SIG-M5 treated with dmso at 0.1 percent for 504 hours (cell line): Measurements from ENCODE around the gene RNF114.
A peak's percentile ranks its signal among the peaks of the same experiment; 100 is the strongest.
"Not testable (repeated sequence)": the region's sequence is repeated elsewhere in the genome, so short reads cannot be mapped to it uniquely, and the experiment has no call there.

Source experiments
- DNase-seq: peaks from one replicate; lab custom pipeline; 2025; ENCODE audit not compliant: unreplicated experiment; lab: John Stamatoyannopoulos, UW

RNF114 gene, protein sequence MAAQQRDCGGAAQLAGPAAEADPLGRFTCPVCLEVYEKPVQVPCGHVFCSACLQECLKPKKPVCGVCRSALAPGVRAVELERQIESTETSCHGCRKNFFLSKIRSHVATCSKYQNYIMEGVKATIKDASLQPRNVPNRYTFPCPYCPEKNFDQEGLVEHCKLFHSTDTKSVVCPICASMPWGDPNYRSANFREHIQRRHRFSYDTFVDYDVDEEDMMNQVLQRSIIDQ

DNA sequence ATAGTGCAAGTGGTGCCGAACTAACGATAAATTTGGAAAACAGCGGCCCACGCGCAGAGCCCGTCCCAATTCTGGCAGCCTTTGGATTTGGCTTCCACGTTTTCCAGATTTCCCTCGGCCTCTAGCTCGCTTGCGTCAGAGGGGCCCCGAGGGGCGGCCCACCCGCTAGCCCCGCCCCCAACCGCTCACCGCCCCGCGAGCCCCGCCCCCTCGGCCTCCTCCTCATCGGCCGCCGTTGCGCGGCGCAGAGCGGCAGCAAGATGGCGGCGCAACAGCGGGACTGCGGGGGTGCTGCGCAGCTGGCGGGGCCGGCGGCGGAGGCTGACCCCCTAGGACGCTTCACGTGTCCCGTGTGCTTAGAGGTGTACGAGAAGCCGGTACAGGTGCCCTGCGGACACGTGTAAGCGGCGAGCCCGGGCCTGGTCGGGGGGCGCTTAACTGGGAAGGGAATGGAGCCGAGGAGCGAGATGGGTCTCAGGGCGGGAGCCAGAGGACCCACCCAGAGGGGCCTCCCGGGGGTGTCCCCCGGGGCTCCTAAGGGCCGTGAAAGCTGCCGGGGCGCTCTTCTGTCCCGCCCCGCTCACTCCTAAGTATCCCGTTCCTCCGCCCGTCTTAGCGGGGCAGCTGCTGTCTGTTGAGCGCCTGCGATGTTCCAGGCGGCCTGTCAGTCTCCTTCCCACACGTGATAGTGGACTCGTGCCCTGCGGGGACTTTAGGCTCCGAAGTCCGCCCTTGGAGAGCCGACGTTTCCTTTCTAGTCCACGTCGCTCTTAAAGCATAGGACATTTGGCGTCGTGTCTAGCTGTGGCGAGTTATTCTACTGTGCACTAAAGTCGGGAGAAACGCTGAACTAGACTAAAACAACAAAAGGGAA, at the start of gene RNF114:
TSS of gene RNF114 (plus strand) at position 245 of the 874 bp plus-strand sequence. CDS start at position 261, 16 bp downstream.
- peak; percentile 93 for DNase-seq

DNA sequence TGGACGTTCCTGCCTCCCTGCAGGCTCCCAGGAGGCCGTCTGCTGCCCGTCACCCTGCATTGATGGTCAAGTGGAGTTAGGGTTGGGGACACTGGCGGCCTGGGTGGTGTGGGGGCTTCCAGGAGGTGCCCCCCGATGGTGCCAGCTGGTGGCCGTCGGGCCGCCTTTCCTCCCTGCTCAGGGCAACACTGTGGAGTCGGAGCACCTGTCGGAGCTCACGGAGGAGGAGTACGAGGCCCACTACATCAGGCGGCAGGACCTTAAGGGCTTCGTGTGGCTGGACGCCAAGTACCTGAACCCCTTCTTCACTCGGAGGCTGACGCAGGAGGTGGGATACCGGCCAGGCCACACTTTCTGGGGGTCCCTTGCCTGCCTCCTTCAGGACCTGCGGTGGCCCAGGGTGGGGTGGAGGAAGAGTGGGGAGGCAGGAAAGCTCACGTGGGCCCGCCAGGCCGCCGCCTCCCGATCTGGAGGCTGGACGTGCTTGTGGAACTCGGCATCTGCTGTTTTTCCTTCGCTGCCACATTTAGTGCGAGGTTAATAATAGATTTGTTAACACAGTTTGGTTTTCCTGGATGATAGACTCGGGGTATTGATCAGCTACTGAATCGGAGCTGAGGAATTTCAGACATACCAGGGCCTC, 49.5 kb upstream of the RNF114 start:
- DNase-seq, result no peak

DNA sequence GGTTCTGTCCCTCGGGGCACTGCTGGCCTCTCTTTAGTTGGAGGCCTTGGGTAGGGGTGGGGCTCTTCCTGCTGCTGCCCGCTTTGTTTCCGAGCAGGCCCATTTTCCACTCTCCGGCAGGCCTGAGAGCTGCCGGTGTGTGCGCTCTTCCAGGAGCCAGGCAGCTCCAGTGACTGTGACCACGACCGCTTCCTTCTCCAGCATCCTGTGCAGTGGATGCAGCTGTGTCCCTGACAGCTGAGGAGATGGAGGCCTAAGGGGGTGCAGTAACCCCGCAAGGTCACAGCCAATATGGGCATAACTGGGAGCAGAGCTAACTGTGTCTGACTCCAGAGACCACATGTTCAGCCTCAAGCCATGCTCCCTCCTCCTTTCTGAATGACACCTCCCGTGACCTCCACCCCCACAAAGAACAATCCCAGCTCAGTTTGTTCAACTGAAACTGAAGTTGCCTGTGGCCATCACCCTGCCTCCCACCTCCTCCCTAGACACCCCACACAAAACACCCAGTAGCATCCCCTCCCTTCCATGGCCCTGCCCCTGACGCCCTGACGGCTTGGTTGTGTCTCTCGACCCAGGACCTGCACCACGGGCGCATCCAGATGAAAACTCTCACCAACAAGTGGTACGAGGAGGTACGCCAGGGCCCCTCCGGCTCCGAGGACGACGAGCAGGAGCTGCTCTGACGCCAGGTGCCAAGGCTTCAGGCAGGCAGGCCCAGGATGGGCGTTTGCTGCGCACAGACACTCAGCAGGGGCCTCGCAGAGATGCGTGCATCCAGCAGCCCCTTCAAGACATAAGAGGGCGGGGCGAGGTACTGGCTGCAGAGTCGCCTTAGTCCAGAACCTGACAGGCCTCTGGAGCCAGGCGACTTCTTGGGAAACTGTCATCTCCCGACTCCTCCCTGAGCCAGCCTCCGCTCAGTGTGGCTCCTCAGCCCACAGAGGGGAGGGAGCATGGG, 48.7 kb upstream of the RNF114 start:
- no peak for DNase-seq

DNA sequence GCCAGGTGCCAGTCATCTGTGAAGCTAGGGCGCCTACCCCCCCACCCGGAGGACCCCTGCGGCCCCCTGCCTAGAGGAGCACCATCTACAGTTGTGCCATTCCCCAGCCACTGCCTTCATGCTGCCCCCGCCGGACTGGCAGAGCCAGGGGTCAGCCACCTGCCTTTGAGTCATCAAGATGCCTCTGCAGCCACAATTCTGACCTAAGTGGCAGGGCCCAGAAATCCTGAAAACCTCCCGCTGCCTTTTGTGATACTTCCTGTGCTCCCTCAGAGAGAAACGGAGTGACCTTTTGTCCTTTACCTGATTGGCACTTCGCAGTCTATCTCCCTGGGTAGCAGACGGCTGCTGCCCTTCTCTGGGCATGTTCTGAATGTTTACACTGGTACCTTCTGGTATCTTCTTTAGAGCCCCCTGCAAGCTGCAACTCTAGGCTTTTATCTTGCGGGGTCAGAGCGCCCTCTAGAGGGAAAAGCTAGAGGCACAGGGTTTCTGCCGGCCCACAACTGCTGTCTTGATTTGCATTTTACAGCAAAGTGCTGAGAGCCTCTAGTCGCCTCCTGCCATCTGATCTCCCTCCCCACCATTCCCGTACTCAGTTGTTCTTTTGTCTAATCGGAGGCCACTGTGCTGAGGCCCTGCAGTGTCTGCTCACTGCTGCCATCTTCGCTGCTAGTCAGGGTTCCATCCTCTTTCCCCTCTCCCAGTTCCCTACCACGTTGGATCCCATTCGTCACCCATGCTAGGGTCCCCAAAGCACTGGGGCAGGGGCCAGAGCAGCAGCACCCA, 47.8 kb upstream of the RNF114 start:
- peak; percentile 75 for DNase-seq

GRCh38 chr20:49889001-49889934, 46.9 kb upstream of the RNF114 start:
- no peak for DNase-seq

- no peak for DNase-seq
Observed at GRCh38 chr20:49889935-49890333, 46.3 kb upstream of the RNF114 start.

DNA sequence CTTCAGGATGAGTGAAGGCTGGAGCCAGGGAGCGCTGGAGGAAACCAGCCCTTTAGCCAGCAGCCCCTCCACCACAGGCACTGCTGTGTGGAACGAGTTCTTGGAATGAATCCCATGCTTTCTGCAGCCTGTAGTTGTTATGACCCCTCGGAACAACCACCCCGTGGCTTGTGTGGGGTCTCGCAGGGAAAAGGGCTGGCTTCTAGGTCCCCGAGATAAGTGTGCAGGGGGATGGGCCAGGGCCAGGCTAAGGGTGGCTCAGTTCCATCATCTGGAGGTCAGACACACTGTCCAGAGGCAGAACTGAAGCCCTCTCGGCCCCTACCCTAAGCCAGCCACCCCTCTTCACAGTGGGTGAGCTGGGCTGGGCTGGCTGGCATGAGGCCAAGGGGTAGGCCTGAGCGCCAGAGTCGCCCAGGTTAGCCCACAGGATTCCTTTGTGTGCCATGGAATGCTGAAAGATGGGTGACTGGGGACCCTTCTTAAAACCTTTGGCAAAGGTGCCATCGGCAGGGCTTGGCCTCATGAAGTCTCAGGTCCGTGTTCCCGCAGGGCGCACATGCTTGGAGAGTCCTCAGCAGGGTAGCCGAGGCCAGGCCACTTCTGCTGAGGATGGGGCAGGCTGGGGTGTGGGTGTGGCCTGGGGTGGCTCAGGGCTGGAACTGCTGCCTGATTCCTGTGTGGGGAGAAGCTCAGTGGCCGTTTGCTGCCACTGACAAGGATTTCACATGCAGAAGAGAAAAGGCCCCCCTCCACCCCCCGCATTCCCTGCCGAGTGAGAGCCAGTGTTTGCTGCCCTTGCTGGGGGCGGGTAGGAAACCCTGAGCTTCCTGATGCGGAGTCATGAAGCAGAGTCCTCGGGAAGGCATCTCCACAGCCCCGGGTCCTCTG, 45.5 kb upstream of the RNF114 start:
- DNase-seq, result no peak

GRCh38 chr20:49891476-49892110, 44.6 kb upstream of the RNF114 start:
- DNase-seq, result no peak

- no peak for DNase-seq
Observed at GRCh38 chr20:49892260-49892659, 43.9 kb upstream of the RNF114 start.

DNA sequence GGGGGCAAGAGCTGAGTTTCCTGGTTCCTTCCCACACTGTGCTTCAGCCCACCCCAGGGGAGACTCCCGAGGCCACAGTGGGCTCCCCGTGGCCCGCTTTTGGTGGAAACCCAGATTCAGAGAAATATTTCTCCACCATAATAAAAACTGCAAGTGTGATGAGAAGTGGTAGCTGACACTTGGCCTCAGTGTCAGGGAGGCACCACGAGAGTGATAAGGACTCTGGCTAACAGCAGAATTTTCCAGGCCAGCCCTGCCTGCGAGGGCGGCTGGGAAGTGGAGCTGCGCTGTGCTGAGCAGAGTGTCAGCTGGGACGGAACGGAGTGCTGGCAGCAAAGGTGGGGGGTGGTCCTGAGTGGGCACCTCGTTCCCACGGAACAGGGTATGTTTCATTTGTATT, 43.4 kb upstream of the RNF114 start:
- no peak for DNase-seq

DNA sequence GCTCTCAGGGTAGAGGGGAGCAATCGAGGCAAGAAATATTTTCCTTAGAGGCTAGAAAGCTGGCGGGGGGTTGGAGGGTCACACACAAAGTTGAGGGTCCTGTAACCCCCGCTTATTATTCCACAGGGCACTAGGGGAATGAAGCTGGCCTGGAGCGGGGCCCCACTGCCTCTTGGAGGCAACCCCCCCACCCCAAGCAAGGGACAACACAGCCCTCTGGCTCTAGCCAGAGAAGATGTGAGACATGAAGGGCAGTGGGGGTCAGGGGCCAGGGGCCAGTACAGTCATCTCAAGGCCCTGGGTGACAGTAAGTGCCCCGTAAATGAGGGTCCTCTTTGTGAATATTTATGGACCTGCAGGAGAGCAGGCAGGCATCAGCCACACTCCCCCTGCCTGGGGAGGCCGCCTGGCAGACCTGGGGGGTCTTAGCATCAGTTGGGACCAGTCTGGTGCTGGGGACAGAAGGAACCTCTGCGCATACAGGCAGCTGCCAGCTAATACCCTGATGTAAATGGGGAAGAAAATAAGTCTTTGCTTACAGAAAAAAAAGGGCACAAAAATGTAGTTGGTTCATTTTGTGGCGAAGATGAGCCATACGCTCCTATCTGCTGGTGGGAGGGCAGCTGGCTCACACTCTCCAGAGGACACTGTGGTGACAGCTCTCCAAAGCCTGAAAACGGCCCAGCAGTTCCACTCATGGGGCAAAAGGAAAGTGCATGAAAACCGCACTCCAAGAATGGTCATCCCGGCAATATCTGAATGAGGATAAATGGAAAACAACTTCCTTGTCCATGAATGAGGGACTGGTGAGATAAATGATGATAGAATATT, 42.7 kb upstream of the RNF114 start:
- DNase-seq, result peak; percentile 55

GRCh38 chr20:49894073-49894470, 42.1 kb upstream of the RNF114 start:
- DNase-seq, result peak; percentile 72

GRCh38 chr20:49895474-49896093, 40.6 kb upstream of the RNF114 start:
- DNase-seq, result not testable (repeated sequence)

DNA sequence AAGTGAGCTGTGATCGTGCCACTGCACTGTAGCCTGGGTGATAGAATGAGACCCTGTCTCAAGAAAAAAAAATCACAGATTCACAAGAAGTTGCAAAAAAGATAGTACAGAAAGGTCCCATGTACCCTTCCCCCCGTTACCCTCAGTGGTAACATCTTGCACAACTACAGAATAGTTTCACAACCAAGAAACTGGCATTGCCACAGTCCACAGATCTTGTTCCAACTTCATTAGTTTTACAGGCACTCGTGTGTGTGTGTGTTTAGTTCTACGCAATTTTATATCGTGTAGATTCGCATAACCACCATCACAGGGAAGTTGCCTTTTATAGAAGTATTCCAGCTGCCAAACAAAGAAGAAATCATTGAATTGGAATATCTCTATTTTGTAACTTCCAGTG, 40.0 kb upstream of the RNF114 start:
- DNase-seq, result peak; percentile 93

DNA sequence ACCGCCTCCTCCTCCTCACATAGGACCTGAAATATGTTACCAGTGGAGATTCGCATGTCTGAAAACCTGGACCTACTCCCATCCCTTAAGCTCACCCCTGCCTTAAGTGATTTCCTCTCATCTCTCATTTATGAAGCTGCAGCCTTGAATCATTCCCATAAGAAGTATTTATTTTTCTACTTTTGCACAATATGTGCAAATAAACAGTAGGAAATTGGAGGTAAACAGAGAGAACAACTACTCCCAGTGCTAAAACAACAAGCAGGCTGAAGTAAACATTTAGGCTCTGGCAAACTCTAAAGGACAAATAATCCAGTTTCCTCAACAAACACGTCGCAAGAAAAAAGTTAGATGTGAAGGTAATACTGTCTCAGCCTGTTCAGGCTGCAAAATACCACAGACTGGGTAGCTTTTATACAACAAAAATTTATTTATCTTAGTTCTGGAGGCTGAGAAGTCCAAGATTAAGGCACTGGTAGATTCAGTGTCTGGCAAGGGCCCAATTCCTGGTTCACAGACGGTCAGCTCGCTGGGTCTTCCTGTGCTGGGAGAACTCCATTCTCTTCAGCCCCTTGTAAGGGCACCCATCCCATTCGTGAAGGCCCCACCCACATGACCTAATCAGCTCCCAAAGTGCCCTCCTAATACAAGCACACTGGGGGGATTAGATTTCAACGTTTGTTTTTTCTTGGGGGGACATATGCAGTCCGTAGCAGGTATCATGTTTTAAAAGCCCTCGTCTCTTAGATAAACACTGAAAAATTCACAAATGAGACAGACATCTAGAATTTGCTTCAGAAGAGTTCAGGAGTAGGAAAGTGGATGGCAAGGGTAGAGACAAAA, 36.4 kb upstream of the RNF114 start:
- no peak for DNase-seq
